GM21360 (cell line): ENCODE measurements around the gene ABR.
"Not testable (repeated sequence)": the region's sequence is repeated elsewhere in the genome, so short reads cannot be mapped to it uniquely, and the experiment has no call there.

Experiments
- ATAC-seq: cut with Tn5 transposase; IDR thresholded peaks from one replicate; pipeline ENCODE4 v1.9.1; 2021; ENCODE audit warnings: mild to moderate bottlenecking, moderate library complexity; ENCODE audit not compliant: unreplicated experiment

Gene ABR

DNA sequence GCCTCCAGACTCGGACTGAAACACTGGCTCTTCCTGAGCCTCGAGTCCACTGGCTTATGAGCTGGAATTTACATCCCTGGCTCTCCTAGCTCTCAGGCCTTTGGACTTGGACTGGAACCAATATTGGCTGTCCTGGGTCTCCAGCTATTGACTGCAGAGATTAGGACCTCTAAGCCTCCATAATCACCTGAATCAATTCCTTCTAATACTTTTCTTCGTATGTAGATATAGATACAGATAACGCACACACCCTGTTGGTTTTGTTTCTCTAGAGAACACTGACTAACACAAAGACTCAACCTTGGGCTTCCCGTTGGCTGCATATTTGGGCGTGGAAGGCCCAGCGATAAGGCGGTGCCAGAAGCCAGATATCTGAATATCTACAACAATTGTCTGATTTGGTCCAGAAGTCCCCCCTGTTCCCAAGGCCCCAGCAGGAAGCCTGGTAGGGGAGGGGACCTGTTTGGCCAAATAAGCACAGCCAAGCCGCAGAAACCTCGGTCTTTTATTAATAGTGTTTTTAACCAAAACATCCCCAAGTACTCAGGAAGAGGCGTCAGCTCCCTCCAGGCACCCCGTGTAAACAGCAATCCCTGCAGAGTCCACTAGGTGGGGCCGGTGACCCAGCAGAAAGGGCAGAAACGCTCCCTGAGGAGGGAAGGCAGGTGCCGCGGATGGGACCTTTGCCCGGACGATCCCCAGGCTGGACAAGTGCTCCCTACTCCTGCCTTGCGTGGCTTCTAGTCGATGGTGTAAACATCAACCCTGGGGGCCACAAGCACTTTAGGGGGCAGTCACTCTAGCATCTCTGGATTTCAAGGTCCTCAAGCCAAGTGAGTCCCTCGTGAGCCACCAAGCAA is 57.0 kb downstream of the ABR start:
- no peak for ATAC-seq

DNA sequence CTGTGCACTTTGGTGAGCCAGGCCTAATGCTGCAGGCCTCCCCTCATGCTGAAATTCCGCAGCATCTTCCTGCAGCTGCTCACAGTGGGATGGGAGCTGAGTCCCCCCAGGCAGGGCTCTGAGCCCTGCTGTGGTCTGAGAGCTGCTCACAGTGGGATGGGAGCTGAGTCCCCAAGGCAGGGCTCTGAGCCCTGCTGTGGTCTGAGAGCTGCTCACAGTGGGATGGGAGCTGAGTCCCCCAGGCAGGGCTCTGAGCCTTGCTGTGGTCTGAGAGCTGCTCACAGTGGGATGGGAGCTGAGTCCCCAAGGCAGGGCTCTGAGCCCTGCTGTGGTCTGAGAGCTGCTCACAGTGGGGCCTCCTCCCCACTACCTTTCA is 58.4 kb downstream of the ABR start:
- ATAC-seq: not testable (repeated sequence)

DNA sequence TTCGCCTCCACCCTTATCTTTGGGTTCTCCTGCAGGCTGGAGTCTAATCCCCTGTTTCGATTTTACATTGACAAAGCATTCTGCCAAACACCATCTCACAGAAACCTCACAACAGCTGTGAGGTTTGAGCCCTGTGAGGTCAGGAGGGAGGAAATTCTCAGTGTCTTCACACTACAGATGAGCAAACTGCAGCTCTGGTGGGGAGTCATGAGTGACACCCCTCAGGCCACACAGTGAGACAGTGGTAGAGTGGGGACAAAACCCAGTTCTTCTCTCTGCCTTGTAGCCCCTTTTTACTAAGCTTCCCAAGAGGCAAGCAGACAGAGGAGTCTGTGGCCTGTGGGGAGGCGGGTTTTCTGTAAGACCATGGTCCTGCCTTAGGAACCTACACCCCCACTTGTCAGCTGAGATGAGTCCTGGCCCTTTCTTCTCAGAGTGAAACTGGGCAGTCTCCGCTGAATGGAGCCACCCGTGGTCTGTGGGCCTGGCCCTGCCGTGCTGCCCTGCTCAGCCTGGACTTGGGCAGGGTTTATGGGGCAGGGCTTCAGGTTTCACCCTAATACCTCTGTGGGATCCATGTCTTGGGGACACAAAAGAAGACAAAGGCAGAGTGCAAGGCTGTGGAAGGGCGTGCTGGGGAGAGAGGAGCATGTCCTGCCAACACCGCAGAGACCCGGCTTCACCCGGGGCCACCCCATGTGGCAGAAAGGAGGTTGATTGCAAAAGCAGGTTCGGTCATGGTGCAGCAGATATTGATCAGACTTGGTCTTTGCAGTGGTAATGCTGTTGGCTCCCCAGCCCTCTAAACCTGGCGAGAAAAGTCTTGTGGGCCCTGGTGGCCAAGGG is 59.0 kb downstream of the ABR start:
- ATAC-seq: no peak

DNA sequence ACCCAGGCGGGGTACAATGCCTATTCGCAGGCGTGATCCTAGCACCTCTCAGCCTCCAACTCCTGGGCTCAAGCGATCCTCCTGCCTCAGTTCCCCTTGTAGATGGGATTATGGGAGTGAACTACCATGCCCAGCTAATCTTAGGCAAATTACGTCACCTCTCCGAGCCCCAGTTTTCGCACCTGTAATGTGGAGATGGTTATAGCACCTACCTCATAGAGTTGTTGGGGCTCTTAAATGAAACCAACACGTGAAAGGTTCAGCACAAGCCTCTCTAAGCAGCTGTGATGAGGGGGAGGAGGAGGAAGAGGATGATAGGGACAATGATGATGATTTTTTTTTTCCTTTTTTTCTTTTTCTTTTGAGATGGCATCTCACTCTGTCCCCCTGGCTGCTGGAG is 59.9 kb downstream of the ABR start:
- ATAC-seq: no peak

DNA sequence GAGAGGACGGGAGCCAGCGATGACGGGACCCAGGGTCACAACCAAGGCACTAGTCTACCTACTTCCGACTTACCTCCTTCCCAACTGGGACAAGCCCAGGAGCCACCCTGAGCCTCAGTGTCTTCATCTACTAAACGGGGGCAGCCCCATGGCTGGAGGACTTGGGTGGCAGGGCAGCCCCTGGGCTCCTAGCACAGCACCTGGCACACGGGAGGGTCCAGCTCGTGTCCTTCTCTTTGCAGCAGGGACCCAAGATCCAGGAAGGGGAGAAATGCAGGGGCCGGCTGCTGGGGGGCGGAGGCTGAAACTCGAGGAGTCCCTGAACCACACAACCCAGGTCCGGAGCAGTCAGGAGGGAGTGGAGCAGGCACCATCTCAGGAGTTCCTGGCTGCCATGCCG is 63.2 kb downstream of the ABR start:
- ATAC-seq: no peak

DNA sequence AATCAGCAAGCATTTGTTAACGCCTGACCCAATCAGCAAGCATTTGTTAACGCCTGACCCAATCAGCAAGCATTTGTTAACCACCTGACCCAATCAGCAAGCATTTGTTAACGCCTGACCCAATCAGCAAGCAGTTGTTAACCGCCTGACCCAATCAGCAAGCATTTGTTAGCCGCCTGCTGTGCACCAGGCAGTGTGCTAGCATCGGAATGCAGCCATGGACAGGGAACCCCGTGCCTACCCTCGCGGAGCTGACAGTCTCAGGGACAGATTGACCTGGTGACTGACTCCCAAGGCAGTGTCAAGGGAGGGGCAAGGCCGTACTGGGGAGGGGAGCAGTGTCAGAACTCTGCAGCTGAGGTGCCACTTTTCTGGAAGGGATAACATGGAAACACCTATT is 66.9 kb downstream of the ABR start:
- ATAC-seq: no peak

DNA sequence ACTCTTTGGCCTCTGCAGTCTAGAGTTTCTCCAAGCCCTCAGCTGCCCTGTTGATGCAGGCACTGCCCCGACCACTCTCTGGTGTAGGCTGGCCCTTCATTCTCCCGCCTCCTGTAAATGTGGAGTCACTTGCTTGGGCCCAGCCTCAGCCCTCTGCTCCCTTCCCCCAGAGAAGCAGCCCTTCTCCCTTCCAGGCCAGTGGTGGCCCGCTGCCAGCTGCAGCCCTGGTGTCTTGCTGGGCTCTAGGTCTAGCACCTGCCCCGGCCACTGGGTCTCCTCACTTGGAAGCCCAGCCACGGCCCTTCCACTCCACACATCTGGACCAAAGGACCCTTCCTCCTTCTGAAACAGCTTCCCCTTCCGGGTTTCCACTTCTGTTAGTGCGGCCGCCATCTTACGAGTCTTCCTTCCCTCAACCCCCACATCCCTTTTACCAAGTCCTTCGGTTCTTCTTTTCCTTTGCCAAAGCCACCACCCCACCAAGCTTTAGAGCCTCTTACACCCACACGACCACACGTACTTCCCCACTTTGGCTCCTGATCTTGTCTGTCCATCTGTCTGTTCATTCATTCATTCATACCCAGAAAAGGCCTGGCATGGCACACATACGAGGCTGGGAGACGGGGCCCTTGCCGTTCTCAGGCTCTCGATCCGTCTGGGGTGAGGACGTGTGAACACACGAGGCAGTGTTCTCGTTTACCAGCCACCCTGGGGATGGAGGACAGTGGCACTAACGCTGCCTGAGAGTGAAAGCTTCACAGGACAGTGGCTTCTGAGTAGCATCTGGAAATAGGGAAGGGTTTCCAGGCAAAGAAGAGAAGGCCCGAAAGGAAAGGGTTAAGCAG is 68.0 kb downstream of the ABR start:
- ATAC-seq: no peak

DNA sequence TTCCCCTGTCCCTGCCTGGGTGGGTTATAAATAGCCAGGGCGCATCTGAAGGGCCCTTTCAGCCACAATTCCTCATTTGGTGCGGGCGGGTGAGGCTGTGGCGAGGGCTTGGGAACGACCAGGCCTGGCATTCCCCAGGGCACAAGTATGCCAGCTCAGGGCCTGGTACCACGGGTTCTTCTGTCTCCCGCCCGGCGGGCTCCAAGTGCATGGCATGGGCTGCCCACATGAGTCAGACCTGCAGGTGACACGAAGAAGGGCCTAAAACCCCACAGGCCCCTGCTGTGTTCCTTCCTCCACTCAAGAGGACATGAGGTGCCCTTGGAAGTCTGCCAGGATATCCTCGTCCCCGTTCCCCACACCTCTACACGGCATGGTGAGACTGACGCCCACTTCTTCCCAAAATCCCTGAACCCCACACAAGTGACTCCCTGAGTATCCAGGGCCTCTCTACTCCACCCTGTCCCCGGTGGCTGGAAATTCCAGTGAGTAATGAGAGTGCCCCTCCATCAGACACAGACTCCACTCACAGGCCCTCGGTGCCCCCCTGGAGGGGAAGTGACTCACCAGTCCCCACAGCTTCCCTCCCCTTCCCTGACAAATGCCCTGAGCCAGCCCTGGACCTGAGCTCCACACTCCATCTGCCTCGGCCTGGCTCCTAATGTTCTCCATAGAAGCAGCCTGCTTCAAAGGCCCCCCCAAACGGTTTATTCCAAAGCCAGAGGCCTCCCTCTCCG is 68.8 kb downstream of the ABR start:
- no peak for ATAC-seq

DNA sequence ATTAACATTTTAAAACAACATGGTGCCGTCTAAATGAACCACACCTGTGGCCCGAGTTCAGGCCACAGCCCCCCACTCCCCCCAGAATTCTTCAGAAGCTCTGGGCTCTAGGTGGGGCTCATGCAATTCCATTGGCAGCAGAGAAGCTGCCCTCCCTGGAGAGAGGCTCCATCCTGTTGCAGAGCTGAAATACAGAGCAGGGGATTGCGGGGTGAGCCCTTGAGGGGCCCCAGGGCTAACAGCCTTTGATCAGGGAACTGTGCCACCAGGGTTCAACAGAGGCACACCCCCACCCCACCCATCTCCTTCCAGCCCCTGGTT is 69.3 kb downstream of the ABR start:
- no peak for ATAC-seq

DNA sequence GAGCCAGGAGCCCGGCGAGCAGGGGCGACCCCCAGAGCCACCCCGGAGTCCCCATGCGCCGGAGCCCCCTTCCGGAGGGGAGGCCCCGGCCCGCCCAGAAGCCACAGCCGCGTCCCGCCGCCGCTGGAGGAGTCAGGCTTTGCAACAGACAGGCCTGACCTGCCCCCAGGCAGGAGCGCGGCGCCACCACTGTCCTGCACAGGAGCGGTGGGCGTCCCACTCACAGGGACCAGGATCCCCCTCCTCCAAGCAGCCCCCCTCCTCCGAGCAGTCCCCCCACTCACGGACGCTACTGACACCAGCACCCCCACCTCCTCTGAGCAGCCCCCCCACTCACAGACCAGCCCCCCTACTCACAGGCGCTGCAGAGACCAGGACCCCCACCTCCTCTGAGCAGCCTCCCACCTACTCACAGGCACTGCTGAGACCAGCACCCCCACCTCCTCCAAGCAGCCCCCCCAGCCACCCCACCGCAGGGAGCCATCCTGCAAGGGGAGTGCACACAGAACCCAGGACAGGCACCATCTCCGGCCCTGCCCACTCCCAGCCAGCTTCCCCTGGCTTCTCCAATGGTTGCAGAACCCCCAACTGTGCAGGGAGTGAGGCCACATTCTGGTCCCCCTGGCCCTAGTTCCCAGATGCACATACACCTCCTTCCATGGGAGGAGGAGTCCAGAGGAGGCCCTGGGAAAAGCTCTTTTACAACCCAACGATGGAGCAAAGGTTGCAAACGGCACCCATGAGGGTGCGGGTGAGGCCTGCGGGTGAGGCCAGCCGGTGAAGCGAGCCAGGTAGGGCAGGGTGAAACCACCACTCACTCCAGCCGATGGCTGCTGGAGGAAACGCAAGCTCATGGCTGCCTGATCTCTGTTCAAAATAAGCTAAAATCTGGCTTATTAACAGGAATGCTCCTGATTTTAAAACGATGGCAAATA is 69.9 kb downstream of the ABR start:
- no peak for ATAC-seq

DNA sequence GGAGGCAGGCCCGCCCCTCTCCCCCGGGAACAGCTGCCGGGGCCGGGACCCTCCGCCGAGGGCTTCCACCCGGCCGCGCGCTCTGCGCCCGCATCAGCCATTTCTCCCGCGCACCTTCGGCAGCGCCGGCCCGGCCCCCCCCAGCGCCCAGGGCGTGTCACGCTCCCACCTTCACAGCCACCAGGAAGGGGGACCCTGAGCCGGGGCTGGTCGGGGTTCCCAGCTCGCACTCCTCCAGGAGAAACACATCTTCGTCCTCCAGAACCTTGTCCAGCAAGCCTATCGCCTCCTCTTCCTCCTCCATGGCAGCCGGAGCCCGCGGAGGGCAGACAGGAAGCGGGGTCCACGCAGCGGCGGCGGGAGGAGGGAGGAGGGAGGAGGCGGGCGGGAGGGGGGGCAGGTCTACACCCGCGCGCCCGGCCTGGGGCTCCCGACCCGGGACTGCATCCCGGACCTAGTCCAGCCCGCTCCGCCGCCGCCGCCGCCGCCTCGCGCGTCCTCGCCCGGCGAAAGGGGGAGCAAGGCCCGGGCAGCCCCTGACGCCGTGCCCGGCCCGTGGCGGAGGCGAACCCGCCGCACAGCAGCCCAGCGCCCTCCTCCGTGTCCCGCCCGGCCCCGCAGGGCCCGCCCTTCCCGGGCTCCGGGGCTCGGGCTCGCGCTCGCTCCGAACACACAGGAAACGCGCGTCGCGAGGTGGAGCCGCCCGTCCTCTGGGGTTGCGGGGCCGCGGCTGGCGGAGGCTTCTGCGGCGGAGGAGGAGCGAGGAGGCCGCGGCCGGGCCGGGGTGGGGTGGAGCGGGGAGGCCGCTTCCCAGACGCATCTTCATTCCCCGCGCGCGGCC is 70.8 kb downstream of the ABR start:
- no peak for ATAC-seq

DNA sequence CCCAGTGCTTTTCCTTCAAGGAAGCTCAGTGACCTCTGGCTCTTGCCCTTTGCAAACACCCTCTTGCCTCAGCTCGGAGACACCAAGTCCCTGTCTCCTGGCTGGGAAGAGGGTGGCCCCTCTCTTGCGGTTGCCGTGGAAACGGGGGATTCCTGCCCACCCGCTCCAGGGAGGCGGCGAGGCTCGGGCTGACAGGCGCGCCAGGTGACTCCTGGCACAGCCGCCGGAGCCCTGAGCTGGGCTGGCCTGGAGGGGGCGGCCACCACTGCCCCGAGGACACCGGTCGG is 71.4 kb downstream of the ABR start:
- no peak for ATAC-seq

DNA sequence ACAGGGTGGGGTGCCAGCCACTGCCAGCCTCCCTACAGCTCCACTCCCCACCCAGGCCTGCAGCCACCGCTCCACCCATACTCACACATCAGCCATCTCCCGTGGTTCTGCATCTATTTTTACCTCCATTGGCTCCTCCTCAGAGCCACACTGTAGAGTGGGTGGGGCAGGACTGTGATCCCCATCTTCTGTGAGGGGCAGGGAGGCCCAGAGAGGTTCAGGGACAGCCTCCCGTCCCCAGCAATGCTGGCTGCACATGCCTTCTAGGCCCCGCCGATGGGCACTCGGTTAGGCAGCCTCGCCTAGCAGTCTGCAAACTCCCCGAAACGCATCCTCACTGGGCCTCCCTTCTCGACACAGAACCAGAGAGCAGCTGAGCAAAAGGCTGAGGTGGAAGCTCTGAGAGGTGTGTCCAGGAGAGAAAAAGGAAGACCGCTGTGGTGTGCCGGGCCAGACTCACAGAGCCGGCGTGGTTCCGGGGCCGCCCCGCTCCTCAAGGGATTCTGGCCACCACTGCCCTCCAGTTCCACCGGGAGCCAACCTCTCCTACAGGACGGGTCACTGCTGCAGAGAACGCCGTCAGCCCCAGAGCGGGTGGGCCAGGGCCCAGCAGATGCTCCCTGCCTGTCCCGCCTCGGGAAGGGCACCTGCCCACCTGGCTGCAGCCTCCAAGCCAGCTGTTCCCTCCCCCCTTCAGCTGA is 71.9 kb downstream of the ABR start:
- no peak for ATAC-seq

DNA sequence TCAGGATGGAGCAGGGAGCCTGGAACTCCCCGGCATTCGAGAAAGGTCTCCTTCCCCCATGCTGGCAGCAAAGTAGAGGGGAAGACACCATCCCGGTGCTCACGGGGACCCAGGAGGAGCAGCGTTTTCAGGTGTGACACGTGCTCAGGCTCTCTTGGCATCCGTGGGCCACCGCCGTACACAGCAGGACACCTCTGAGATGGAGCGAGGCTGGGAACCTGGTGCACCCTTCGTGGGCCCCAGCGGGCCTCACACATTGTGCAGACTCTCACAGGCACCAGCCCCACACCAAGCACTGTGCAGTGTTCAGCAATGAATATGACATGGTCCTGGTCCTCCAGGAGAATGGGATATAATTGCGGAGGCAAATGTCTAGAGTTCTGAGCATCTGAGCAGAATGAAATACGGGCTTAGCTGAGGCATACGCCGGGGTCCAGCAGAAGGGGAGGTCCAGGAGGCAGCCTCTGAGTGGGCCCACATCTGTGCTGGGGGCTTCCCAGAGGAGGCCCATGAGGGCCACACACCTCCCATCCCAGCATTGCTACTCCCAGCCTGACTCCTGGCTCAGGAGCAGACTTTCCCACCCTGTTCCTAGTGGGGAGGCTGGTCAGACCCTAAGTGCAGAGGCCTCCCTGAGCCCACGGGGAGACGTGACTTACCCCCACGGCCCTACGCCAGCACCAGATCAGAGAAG is 72.6 kb downstream of the ABR start:
- ATAC-seq: no peak

DNA sequence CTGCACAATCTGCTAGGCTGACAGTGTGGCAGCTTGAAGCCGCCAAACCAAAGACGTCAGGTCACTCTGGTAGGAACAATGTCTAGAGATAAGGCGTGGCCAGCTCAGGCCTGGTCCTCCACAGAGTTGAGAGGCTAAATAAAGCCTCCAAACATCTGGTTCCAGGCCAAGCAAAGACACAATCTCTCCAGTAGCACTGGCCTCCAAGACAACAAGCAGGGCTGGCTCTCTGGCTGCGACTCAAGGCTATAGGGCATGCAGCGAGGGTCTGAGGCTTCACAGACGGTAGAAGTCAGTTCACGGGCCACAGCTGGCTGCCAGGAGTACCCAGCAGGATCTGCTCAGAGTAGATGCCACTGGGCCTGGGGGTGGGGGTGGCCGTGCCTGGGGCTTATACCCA is 75.6 kb downstream of the ABR start:
- ATAC-seq: no peak

DNA sequence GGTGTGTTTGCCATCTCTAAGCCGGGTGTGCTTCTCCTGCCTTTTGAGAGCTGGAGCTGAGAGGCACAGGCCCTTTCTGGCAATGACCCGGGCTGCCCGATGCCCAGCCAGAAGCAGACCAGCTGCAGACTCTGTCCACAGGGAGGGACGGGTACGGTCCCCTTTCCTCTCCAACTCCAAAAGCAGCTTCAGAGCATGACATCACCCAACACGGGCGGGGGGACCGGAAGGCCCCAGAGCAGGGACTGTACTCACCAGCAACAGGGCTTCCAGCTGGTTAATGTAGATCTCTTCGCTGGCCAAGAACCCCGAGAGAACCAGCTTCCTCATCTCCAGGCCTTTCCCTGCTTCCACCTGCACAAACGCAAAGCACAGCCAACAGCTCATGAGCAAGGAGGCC is 79.4 kb downstream of the ABR start:
- ATAC-seq: no peak

DNA sequence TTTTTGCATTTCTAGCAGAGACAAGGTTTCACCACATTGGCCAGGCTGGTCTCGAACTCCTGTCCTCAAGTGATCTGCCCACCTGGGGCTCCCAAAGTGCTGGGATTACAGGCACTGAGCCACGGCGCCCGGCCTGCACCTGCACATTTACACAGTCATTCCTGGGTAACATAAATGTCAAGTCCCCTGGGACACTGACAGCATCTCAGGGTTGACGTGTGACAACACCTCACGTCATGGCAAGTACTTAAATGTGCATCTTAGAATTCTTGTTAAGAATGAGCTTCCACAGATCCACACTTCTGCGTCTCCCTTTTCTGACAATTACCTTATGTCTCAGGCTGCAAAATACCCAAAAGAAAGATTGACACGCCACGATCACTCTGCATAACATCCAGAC is 80.5 kb downstream of the ABR start:
- no peak for ATAC-seq
